ENCODE data around the gene ADAM33. TPM values are rescaled to one million over a fixed set of nuclear protein-coding genes. Genes with fewer than 3 reads are reported as not detected.

The ADAM33 gene
- total RNA-seq, 1 experiment from 2014 or later, result 0.23 TPM

GRCh38 chr20:3667434-3668037 lies 14.3 kb downstream of the ADAM33 start:
- Histone ChIP-seq H3K27me3 (replicated peaks; ENCODE audit: control insufficient read depth, insufficient read depth, low read length) (no peaks in the 10 kb centered on the region; the same call in 1 of the 2 replicates), H3K9me3 (no peaks in the 10 kb centered on the region), H3K4me3 (ENCODE audit: low read depth, low read length) (no peak overlapping the region), H3K4me1 (no peaks in the 10 kb centered on the region), H3K36me3 (ENCODE audit: control insufficient read depth, insufficient read depth, low read length) (no peaks in the 10 kb centered on the region)
- BruUV-seq (replicated peaks), result no TSS peak
- H3K4me3 Mint-ChIP-seq (ENCODE audit: unreplicated experiment), result no peak overlapping the region
- DNase-seq, result no peak
- CTCF ChIA-PET, result no interaction called here
- peaks cover 5% of the 10 kb centered on the region for H3K27me3 Mint-ChIP-seq (ENCODE audit: insufficient read depth, unreplicated experiment)
- POLR2A ChIA-PET, result no interaction called here
- TF ChIP-seq CTCF (IDR thresholded peaks at IDR 0.05; ENCODE audit: insufficient read depth in 1 of 2, low read depth in 1 of 2, low read length in 1 of 2, severe bottlenecking in 1 of 2, unreplicated experiment in 1 of 2), result no peak
- intact Hi-C loops (cut with micrococcal nuclease; ENCODE audit: unreplicated experiment), result no loop called here
- H3K4me1 Mint-ChIP-seq (ENCODE audit: low read depth, unreplicated experiment), result no peaks in the 10 kb centered on the region
- no peaks in the 10 kb centered on the region for H3K9me3 Mint-ChIP-seq (ENCODE audit: unreplicated experiment)
- no peak overlapping the region for H3K27ac Mint-ChIP-seq (ENCODE audit: unreplicated experiment)
- H3K36me3 Mint-ChIP-seq (ENCODE audit: insufficient read depth, unreplicated experiment), result no peaks in the 10 kb centered on the region

GRCh38 chr20:3663858-3664257 lies 18.0 kb downstream of the ADAM33 start:
- Mint-ChIP-seq H3K4me3 (ENCODE audit: unreplicated experiment) (no peak overlapping the region), H3K27me3 (ENCODE audit: insufficient read depth, unreplicated experiment) (peaks cover 3% of the 10 kb centered on the region), H3K36me3 (ENCODE audit: insufficient read depth, unreplicated experiment) (no peaks in the 10 kb centered on the region), H3K27ac (ENCODE audit: unreplicated experiment) (no peak overlapping the region), H3K4me1 (ENCODE audit: low read depth, unreplicated experiment) (no peaks in the 10 kb centered on the region), H3K9me3 (ENCODE audit: unreplicated experiment) (no peaks in the 10 kb centered on the region)
- Histone ChIP-seq H3K9me3 (no peaks in the 10 kb centered on the region), H3K4me3 (ENCODE audit: low read depth, low read length) (no peak overlapping the region), H3K4me1 (no peaks in the 10 kb centered on the region), H3K27me3 (replicated peaks; ENCODE audit: control insufficient read depth, insufficient read depth, low read length) (no peaks in the 10 kb centered on the region), H3K36me3 (ENCODE audit: control insufficient read depth, insufficient read depth, low read length) (no peaks in the 10 kb centered on the region)
- TF ChIP-seq CTCF (IDR thresholded peaks at IDR 0.05; ENCODE audit: insufficient read depth in 1 of 2, low read depth in 1 of 2, low read length in 1 of 2, severe bottlenecking in 1 of 2, unreplicated experiment in 1 of 2), result no peak
- BruUV-seq (replicated peaks), result no TSS peak
- ChIA-PET POLR2A (no interaction called here), CTCF (no interaction called here)
- DNase-seq, result no peak
- intact Hi-C loops (cut with micrococcal nuclease; ENCODE audit: unreplicated experiment), result no loop called here

- CTCF ChIA-PET, result no interaction called here
- H3K9me3 ChIP-seq, result no peaks in the 10 kb centered on the region
- BruUV-seq (replicated peaks), result no TSS peak
Observed at GRCh38 chr20:3663031-3663701, 18.6 kb downstream of the ADAM33 start, which contains the start of gene GFRA4. Gene GFRA4, minus strand, starts transcription at chr20:3663399. Its CDS starts 0 bp downstream, at chr20:3663399.

More at GRCh38 chr20:3663031-3663701, 18.6 kb downstream of the ADAM33 start, which contains the start of gene GFRA4:
- no peak for DNase-seq
- Histone ChIP-seq H3K36me3 (ENCODE audit: control insufficient read depth, insufficient read depth, low read length) (no peaks in the 10 kb centered on the region), H3K4me1 (no peaks in the 10 kb centered on the region), H3K27me3 (replicated peaks; ENCODE audit: control insufficient read depth, insufficient read depth, low read length) (no peaks in the 10 kb centered on the region), H3K4me3 (ENCODE audit: low read depth, low read length) (no peak within 1 kb of the TSS)
- Mint-ChIP-seq H3K9me3 (ENCODE audit: unreplicated experiment) (no peaks in the 10 kb centered on the region), H3K4me3 (ENCODE audit: unreplicated experiment) (no peak within 1 kb of the TSS), H3K27ac (ENCODE audit: unreplicated experiment) (no peak within 1 kb of the TSS), H3K4me1 (ENCODE audit: low read depth, unreplicated experiment) (no peaks in the 10 kb centered on the region), H3K36me3 (ENCODE audit: insufficient read depth, unreplicated experiment) (no peaks in the 10 kb centered on the region), H3K27me3 (ENCODE audit: insufficient read depth, unreplicated experiment) (peaks cover 3% of the 10 kb centered on the region)
- intact Hi-C loops (cut with micrococcal nuclease; ENCODE audit: unreplicated experiment), result no loop called here
- no peak for TF ChIP-seq CTCF (IDR thresholded peaks at IDR 0.05; ENCODE audit: insufficient read depth in 1 of 2, low read depth in 1 of 2, low read length in 1 of 2, severe bottlenecking in 1 of 2, unreplicated experiment in 1 of 2)
- POLR2A ChIA-PET, result no interaction called here
